GM18907 (cell line): Measurements from ENCODE around the gene YIF1B.

Source experiments
- ATAC-seq: cut with Tn5 transposase; IDR thresholded peaks from one replicate; pipeline ENCODE4 v1.9.1; 2021; ENCODE audit warnings: mild to moderate bottlenecking, moderate library complexity; ENCODE audit not compliant: unreplicated experiment

YIF1B gene

GRCh38 chr19:38335949-38336637 is 20.3 kb upstream of the YIF1B start:
- ATAC-seq: peak; percentile 74

- ATAC-seq: no peak
These were observed 17.5 kb upstream of the YIF1B start for GRCh38 chr19:38333245-38333644.

- ATAC-seq: no peak
These were observed 16.0 kb upstream of the YIF1B start for GRCh38 chr19:38331728-38332127.

GRCh38 chr19:38329651-38330050 is 13.9 kb upstream of the YIF1B start:
- no peak for ATAC-seq

- no peak for ATAC-seq
These were observed 10.8 kb upstream of the YIF1B start for GRCh38 chr19:38326591-38326990.

GRCh38 chr19:38324431-38324830 is 8.7 kb upstream of the YIF1B start:
- ATAC-seq: no peak

GRCh38 chr19:38323291-38323690 is 7.5 kb upstream of the YIF1B start:
- no peak for ATAC-seq

GRCh38 chr19:38321646-38322196 is 6.0 kb upstream of the YIF1B start:
- ATAC-seq: no peak

- ATAC-seq: no peak
These were observed 5.2 kb upstream of the YIF1B start for GRCh38 chr19:38320969-38321339.

GRCh38 chr19:38319421-38320258 is 3.9 kb upstream of the YIF1B start, which contains the start of gene KCNK6:
KCNK6 (plus strand) TSS chr19:38319845; CDS start chr19:38319951, 106 bp downstream.
- no peak for ATAC-seq

- ATAC-seq: no peak
These were observed 2.9 kb upstream of the YIF1B start for GRCh38 chr19:38318660-38319059.

- no peak for ATAC-seq
These were observed 1.4 kb upstream of the YIF1B start for GRCh38 chr19:38317104-38317612.

- no peak for ATAC-seq
These were observed 825 bp upstream of the YIF1B start for GRCh38 chr19:38316477-38317067.

- no peak for ATAC-seq
These were observed 4.8 kb downstream of the YIF1B start for GRCh38 chr19:38310986-38311385.

- no peak for ATAC-seq
These were observed 5.5 kb downstream of the YIF1B start for GRCh38 chr19:38310279-38310670.

GRCh38 chr19:38309615-38310278 is 6.0 kb downstream of the YIF1B start:
- ATAC-seq: no peak

GRCh38 chr19:38308926-38309614 is 6.7 kb downstream of the YIF1B start:
- ATAC-seq: no peak

- no peak for ATAC-seq
These were observed 7.6 kb downstream of the YIF1B start for GRCh38 chr19:38308006-38308766.

- no peak for ATAC-seq
These were observed 8.2 kb downstream of the YIF1B start for GRCh38 chr19:38307597-38307996.
